Activated CD4-positive, alpha-beta T cell treated with anti-CD3 and anti-CD28 coated beads for 4 hours (primary cell): ENCODE measurements around the gene DERL2.

Experiments
- DNase-seq, 2 donors: peaks; one replicate each; pipeline ENCODE4 v3.0.0-alpha.2; 2020

The DERL2 gene

GRCh38 chr17:5500589-5501391, 14.8 kb upstream of the DERL2 start:
- peak; percentile 60 to 65 for DNase-seq

GRCh38 chr17:5500247-5500588, 14.2 kb upstream of the DERL2 start:
- DNase-seq, result no peak

GRCh38 chr17:5499476-5500231, 13.7 kb upstream of the DERL2 start:
- DNase-seq, result no peak

GRCh38 chr17:5492970-5493369, 7.0 kb upstream of the DERL2 start:
- no peak for DNase-seq

- no peak for DNase-seq
Measured at GRCh38 chr17:5488752-5489151, 2.8 kb upstream of the DERL2 start.

- peak; percentile 96 to 98 for DNase-seq
Measured at GRCh38 chr17:5486206-5487124, 487 bp upstream of the DERL2 start, which contains the start of gene MIS12. Gene MIS12, plus strand, starts transcription at chr17:5486566. Its CDS starts 2,297 bp downstream, at chr17:5488863.

GRCh38 chr17:5481451-5481850, 4.5 kb downstream of the DERL2 start:
- DNase-seq, result no peak

- no peak for DNase-seq
Measured at GRCh38 chr17:5480962-5481361, 5.0 kb downstream of the DERL2 start.

GRCh38 chr17:5478992-5479391, 7.0 kb downstream of the DERL2 start:
- no peak for DNase-seq

- DNase-seq, result no peak
Measured at GRCh38 chr17:5473906-5474305, 12.1 kb downstream of the DERL2 start.

GRCh38 chr17:5472511-5472910, 13.5 kb downstream of the DERL2 start:
- DNase-seq, result no peak

GRCh38 chr17:5468075-5468473, 17.9 kb downstream of the DERL2 start:
- DNase-seq, result peak; percentile 38 to 39

GRCh38 chr17:5467416-5467815, 18.6 kb downstream of the DERL2 start:
- no peak for DNase-seq

GRCh38 chr17:5466295-5466694, 19.7 kb downstream of the DERL2 start:
- no peak for DNase-seq

- no peak for DNase-seq
Measured at GRCh38 chr17:5464717-5465507, 21.1 kb downstream of the DERL2 start.

- no peak for DNase-seq
Measured at GRCh38 chr17:5446786-5447185, 39.2 kb downstream of the DERL2 start.

GRCh38 chr17:5444209-5444608, 41.8 kb downstream of the DERL2 start:
- no peak for DNase-seq

GRCh38 chr17:5443728-5444127, 42.2 kb downstream of the DERL2 start:
- DNase-seq, result no peak

GRCh38 chr17:5439446-5439764, 46.6 kb downstream of the DERL2 start:
- DNase-seq, result no peak

GRCh38 chr17:5438716-5439445, 47.1 kb downstream of the DERL2 start, which contains the start of gene C1QBP:
Gene C1QBP, minus strand, starts transcription at chr17:5439155. Its CDS starts 82 bp downstream, at chr17:5439073.
- DNase-seq, result peak; percentile 85 to 91

GRCh38 chr17:5437721-5438317, 48.2 kb downstream of the DERL2 start:
- no peak for DNase-seq
